SJCRH30 (cell line): ENCODE results near the gene BCAT1. TPM values are rescaled to one million over a fixed set of nuclear protein-coding genes. Genes with fewer than 3 reads are reported as not detected.
"Not testable (repeated sequence)": the region's sequence is repeated elsewhere in the genome, so short reads cannot be mapped to it uniquely, and the experiment has no call there.

Experiments used
- DNase-seq, 2 experiments: peaks; one replicate each; pipeline ENCODE4 v3.0.0-alpha.2; 2015 to 2020
- H3K27ac ChIP-seq: fragments of 250-450 bp; sonication (Bioruptor Pico); 2 replicates; pipeline ENCODE4 v1.5.1; 2020; ENCODE audit warnings: mild to moderate bottlenecking, moderate library complexity
- H3K27me3 ChIP-seq: fragments of 250-450 bp; sonication (Bioruptor Pico); 2 replicates; pipeline ENCODE4 v1.5.1; 2020; ENCODE audit warnings: mild to moderate bottlenecking, moderate library complexity
- H3K36me3 ChIP-seq: fragments of 250-450 bp; sonication (Bioruptor Pico); 2 replicates; pipeline ENCODE4 v1.5.1; 2020; ENCODE audit warnings: mild to moderate bottlenecking, moderate library complexity
- H3K4me1 ChIP-seq: fragments of 250-450 bp; sonication (Bioruptor Pico); 2 replicates; pipeline ENCODE4 v1.5.1; 2020; ENCODE audit warnings: mild to moderate bottlenecking, moderate library complexity
- H3K4me3 ChIP-seq: fragments of 250-450 bp; sonication (Bioruptor Pico); 2 replicates; pipeline ENCODE4 v1.5.1; 2020; ENCODE audit warnings: mild to moderate bottlenecking, moderate library complexity
- H3K9me3 ChIP-seq: fragments of 250-450 bp; sonication (Bioruptor Pico); replicated peaks from 2 replicates; pipeline ENCODE4 v1.5.1; 2020; ENCODE audit warnings: mild to moderate bottlenecking, moderate library complexity
- total RNA-seq: library from RNA; depleted of rRNA; stranded (reverse); fragments of >200 nt; shearing (Covaris generic); gene quantifications from 2 replicates; pipeline ENCODE4 v1.2.3, GENCODE V29; 2014

Gene BCAT1
- total RNA-seq, 1 experiment from 2014 or later = 239 TPM

DNA sequence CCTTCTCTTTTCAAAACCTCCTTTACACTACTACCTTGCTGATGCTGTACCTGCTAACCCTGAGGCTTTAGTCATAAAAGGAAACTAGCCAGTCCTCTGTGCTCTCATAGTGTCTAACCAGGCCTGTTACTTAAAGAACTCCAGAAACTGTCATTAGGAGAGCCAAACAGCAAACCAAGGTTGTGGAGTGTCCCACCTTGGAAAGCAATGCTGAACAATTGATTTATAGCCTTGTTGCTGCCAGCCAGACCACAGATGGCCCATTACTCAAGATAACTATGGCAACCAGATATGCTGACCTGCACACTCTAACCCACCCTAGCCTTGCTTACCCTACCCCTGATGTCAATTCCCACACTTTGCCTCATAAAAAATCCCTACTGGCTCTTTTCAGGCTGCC lies 26.5 kb upstream of the BCAT1 start:
- no peaks in the 10 kb centered on the region for H3K27me3 ChIP-seq
- no peaks in the 10 kb centered on the region for H3K9me3 ChIP-seq
- no peak for DNase-seq
- H3K4me1 ChIP-seq = no peaks in the 10 kb centered on the region
- no peaks in the 10 kb centered on the region for H3K36me3 ChIP-seq
- no peak overlapping the region for H3K27ac ChIP-seq
- H3K4me3 ChIP-seq = no peak overlapping the region

DNA sequence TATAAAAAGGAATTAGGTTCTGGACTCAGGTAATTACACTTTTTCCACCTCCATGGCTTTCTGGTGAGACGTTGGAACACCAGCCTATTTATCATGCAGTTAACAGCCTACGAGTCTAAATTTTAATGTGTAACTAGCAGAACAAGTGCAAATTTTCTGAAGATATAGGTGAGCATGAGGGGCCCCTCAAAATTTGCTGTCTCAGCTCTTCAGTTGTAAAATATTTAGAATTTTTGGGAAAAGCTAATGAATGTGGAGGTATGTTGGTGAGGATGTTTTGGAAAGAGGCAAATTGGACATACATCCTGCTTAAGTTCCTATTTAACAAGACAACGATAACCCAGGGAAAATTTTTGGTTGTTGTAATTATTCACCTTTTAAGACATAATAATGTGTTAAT lies 25.3 kb upstream of the BCAT1 start:
- no peaks in the 10 kb centered on the region for H3K9me3 ChIP-seq
- no peaks in the 10 kb centered on the region for H3K27me3 ChIP-seq
- no peak overlapping the region for H3K27ac ChIP-seq
- no peak for DNase-seq
- no peaks in the 10 kb centered on the region for H3K36me3 ChIP-seq
- H3K4me1 ChIP-seq = no peaks in the 10 kb centered on the region
- H3K4me3 ChIP-seq = no peak overlapping the region

DNA sequence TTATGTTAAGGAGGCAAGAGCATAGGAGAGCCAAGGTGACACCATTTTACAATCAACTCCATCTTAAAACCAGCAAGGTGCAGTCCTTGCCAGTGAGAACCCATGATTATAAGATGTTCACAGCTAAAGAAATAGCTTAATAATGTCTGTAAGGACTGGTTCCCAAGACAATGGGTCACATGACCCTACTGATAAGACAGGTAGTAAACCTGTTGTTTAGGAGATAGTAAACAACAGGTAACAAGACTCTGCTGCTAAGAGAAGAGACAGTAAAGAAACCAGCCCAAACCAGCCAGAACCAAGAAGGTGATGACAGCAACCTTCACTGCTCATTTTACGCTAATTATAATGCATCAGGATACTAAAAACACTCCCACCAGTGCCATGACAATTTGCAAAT lies 23.2 kb upstream of the BCAT1 start:
- Histone ChIP-seq H3K4me1 (no peaks in the 10 kb centered on the region), H3K9me3 (no peaks in the 10 kb centered on the region), H3K36me3 (no peaks in the 10 kb centered on the region), H3K27ac (no peak overlapping the region), H3K27me3 (no peaks in the 10 kb centered on the region), H3K4me3 (no peak overlapping the region)
- DNase-seq = no peak

DNA sequence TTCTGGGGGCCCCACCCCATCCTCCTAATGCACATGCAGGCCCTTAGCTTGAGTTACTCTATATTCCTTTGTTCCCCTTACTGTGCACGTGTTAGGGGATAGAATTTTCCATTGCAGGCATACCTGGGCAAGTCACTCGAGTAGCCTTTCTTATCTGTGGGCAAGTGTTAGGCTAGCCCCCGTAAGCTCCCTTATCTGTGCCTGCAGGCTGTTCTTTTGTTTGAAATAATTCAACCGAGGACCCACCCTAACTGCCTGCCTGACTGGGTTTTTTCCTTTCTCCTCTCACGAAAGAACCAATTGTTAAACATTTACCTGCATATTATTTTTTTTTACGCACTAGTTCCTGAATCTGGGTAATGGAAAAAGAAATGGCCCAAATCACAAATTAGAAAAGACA lies 21.3 kb upstream of the BCAT1 start:
- no peak for DNase-seq
- H3K36me3 ChIP-seq = no peaks in the 10 kb centered on the region
- H3K4me3 ChIP-seq = no peak overlapping the region
- no peak overlapping the region for H3K27ac ChIP-seq
- no peaks in the 10 kb centered on the region for H3K4me1 ChIP-seq
- H3K9me3 ChIP-seq = no peaks in the 10 kb centered on the region
- no peaks in the 10 kb centered on the region for H3K27me3 ChIP-seq

DNA sequence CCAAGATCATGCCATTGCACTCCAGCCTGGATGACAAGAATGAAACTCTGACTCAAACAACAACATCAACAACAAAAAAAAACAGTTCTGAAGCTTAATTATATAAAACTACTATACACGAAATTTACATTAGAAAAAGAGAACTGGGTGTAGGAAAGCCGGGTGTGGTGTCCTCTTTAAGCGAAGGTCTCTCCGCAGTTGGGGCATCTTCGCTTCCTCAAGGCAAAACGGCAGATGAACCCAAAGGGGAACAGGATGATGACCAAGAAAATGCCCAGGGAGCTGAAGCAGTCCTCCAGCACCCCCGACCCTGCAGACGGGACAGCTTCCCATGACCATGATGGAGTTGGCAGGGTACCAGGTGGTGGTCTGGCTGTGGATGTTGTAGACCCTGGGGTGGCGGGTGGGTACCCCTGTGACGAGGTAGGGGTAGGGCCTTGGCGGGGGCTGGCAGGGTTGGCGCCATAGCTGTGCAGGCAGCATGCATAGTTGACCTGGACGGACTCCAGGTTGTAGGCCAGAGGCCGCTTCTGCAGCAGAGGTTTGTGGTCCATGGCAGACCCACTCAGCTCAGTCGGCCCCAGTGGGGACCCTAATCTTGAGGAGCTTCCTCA lies 18.2 kb upstream of the BCAT1 start:
- Histone ChIP-seq H3K36me3 (no peaks in the 10 kb centered on the region), H3K4me1 (no peaks in the 10 kb centered on the region), H3K27me3 (no peaks in the 10 kb centered on the region), H3K27ac (no peak overlapping the region), H3K9me3 (peaks cover 5% of the 10 kb centered on the region; the same call in 1 of the 2 replicates), H3K4me3 (no peak overlapping the region)
- no peak for DNase-seq

DNA sequence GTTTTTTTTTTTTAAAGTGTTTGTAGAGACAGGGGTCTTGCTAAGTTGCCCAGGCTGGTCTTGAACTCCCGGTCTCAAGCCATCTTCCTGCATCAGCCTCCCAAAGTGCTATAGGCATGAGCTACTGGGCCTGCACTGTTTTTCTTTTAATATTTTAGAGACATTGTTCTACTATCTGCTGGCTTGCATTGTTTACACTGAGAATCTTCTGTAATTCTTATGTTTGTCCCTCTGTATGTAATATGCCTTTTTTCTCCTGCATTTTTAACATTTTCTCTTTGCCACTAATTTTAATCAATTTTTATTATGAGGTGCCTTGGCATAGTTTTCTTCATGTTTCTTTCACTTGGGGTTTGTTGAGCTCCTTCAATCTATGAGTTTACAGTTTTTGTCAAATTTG lies 15.4 kb upstream of the BCAT1 start:
- DNase-seq = no peak
- H3K4me1 ChIP-seq = no peaks in the 10 kb centered on the region
- peaks cover 5% of the 10 kb centered on the region; the same call in 1 of the 2 replicates for H3K9me3 ChIP-seq
- no peaks in the 10 kb centered on the region for H3K27me3 ChIP-seq
- no peaks in the 10 kb centered on the region for H3K36me3 ChIP-seq
- H3K27ac ChIP-seq = no peak overlapping the region
- no peak overlapping the region for H3K4me3 ChIP-seq

DNA sequence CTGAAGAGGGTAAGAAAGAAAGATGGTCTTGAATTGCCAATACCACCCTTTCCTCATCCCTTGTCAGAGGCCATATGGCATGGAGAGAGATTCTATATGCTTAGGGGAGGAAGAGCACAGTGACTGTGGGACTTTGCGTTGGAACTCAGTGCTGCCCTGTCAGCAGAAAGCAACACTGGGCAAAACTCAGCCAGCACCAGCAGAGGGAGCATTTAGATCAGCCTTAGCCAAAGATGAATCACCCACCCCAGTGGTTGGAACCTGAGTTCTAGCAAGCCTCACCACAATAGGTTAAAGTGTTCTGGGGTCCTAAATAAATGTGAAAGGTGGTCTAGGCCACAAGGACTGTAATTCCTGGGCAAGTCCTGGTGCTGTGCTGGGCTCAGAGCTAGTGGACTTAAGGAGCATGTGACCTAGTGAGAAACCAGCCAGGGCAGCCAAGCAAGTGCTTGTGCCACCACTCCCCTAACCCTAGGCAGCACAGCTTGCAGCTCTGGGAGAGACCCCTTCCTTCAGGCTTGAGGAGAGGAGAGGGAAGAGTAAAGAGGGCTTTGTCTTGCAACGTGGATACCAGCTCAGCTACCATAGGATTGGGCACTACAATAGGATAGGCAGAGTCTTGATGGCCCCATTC lies 11.4 kb upstream of the BCAT1 start:
- peak; percentile 55 to 72 for DNase-seq
- Histone ChIP-seq H3K9me3 (peaks cover 5% of the 10 kb centered on the region; the same call in 1 of the 2 replicates), H3K4me3 (no peak overlapping the region), H3K36me3 (no peaks in the 10 kb centered on the region), H3K27ac (no peak overlapping the region), H3K4me1 (no peaks in the 10 kb centered on the region), H3K27me3 (no peaks in the 10 kb centered on the region)

DNA sequence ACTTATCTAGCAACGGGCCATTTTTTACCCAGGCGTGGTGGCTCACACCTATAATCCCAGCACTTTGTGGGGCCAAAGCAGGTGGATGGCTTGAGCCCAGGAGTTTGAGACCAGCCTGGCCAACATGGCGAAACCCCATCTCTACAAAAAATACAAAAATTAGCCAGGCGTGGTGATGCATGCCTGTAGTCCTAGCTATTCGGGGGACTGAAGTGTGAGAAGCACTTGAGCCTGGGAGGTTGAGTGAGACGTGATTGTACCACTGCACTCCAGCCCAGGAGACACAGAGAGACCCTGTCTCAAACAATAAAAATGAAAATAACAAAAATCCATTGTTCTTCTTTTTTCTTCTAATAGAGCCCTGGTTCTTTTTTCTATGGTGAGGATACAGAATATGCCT lies 7.5 kb upstream of the BCAT1 start:
- H3K27me3 ChIP-seq, H3K9me3 ChIP-seq, H3K4me3 ChIP-seq, H3K27ac ChIP-seq, H3K36me3 ChIP-seq, DNase-seq: not testable (repeated sequence)
- peaks cover 16% of the 10 kb centered on the region; the same call in 1 of the 2 replicates for H3K4me1 ChIP-seq

DNA sequence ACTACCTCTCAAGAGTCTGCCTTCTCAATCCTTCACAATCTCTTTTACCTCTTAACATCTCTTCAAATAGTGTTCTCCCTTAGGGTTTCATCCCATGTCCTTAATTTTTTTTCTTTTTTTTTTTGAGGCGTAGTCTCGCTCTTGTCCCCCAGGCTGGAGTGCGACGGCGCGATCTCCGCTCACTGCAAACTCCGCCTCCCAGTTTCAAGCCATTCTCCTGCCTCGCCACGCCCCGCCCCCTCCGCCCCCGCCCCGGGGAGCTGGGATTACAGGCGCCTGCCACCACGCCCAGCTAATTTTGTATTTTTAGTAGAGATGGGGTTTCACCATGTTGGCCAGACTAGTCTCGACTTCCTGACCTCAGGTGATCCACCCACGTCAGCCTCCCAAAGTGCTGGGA lies 7.0 kb upstream of the BCAT1 start:
- DNase-seq = no peak
- Histone ChIP-seq H3K27ac (no peak overlapping the region), H3K36me3 (no peaks in the 10 kb centered on the region), H3K9me3 (no peaks in the 10 kb centered on the region), H3K27me3 (no peaks in the 10 kb centered on the region), H3K4me3 (no peak overlapping the region), H3K4me1 (peaks cover 16% of the 10 kb centered on the region; the same call in 1 of the 2 replicates)

DNA sequence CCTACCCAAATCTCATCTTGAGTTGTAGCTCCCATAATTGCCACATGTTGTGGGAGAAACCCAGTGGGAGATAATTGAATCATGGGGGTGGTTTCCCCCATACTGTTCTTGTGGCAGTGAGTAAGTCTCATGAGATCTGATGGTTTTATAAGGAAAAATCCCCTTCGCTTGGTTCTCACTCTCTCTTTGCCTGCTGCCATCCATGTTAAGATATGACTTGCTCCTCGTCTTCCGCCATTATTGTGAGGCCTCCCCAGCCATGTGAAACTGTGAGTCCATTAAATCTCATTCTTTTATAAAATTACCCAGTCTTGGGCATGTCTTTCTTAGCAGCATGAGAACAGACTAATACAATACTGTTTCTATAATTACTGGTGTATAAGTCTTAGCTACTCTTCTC lies 6.5 kb upstream of the BCAT1 start:
- DNase-seq = no peak
- H3K4me3 ChIP-seq = no peak overlapping the region
- no peak overlapping the region for H3K27ac ChIP-seq
- H3K36me3 ChIP-seq = no peaks in the 10 kb centered on the region
- H3K27me3 ChIP-seq = no peaks in the 10 kb centered on the region
- H3K9me3 ChIP-seq = no peaks in the 10 kb centered on the region
- H3K4me1 ChIP-seq = peaks cover 16% of the 10 kb centered on the region; the same call in 1 of the 2 replicates

DNA sequence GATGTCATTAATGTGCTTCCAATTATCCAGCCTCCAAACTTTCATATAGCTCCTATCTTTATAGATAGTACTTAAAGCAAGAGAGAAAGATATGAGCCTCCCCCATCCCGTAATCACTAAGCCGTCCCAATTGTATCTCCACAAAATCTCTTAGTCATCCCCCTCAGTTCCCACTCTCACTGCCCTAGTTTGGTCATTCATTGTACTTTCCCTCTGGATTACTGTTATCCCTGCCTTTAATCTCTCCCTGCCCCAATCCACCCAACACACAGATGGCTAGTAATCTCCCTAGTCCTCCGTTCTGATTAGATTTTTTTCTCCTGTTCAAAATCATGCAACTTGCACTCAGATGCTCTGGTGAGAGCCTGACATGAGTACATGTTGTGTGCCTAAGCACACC lies 5.4 kb upstream of the BCAT1 start:
- Histone ChIP-seq H3K4me3 (no peak overlapping the region), H3K27me3 (no peaks in the 10 kb centered on the region), H3K36me3 (no peaks in the 10 kb centered on the region), H3K27ac (peak overlapping the region; percentile 70), H3K9me3 (no peaks in the 10 kb centered on the region), H3K4me1 (peaks cover 20% of the 10 kb centered on the region)
- no peak for DNase-seq

DNA sequence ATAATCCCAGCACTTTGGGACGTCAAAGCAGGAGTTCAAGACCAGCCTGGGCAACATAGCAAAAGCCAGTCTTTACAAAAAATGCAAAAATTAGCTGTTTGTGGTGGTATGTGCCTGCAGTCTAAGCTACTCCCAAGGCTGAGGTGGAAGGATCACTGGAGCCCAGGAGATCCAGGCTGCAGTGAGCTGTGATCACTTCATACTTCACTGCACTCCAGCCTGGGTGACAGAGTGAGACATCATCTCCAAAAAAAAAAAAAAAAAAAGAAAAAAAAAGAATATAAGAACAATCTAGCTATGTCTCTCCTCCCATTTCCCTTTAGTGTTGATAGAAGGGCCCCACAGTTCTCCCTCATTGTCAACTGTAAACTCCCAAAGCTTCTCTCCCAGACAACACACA lies 3.5 kb upstream of the BCAT1 start:
- no peaks in the 10 kb centered on the region for H3K27me3 ChIP-seq
- no peak for DNase-seq
- H3K4me3 ChIP-seq = no peak overlapping the region
- H3K9me3 ChIP-seq = no peaks in the 10 kb centered on the region
- peak overlapping the region; percentile 70 for H3K27ac ChIP-seq
- H3K4me1 ChIP-seq = peaks cover 20% of the 10 kb centered on the region
- peaks cover 4% of the 10 kb centered on the region; the same call in 1 of the 2 replicates for H3K36me3 ChIP-seq

DNA sequence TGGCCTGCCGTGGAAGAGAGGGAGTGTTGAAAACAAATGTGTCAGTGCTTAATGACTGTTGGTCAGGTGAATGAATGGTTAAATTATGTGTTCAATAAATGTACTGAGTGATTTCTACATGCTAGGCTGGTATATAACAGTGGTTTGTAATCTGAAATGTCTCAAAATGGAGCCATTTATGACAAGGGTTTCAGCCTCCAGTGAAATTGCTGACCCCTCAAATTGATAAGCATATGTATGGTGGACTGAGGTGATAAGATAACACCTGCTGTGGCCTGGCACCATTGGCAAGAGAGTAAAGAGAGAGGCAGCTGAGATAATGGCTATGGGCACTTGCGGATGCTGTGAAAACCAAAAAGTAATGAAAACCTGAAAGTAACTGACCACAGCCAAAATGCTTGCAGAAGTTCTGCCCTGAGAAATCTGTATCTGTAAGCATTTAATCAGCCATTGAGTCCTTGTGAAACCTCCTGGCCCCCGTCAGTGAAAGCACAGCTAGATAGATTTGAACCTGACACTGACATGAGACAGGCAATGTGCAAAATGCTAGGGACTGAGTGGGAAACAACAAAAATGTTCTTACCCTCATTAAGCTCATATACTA lies 1.4 kb upstream of the BCAT1 start:
- no peaks in the 10 kb centered on the region for H3K27me3 ChIP-seq
- H3K4me1 ChIP-seq = peaks cover 30% of the 10 kb centered on the region
- H3K27ac ChIP-seq = peak overlapping the region; percentile 94
- no peak overlapping the region for H3K4me3 ChIP-seq
- H3K9me3 ChIP-seq = no peaks in the 10 kb centered on the region
- DNase-seq = peak in 1 of 2 experiments; percentile 59
- H3K36me3 ChIP-seq = peaks cover 13% of the 10 kb centered on the region

DNA sequence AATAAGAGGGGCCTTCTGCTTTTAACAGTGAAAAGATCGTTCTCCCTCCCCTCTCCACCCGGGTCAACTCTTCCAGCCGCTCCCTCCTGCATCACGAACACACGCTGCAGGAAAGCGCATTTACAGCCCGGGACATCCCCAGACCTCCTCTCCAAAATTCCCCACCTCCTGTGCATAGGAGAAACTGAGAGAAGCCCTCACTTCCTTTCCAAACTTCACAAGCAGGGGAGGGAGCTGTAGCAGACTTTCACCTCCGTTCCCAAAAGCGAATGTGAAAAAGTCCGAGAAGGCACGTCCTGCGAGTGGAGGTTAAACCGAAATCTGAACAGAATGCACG lies 513 bp downstream of the BCAT1 start:
- peak; percentile 69 to 75 for DNase-seq
- Histone ChIP-seq H3K4me1 (peaks cover 34% of the 10 kb centered on the region), H3K27me3 (no peaks in the 10 kb centered on the region), H3K36me3 (peaks cover 18% of the 10 kb centered on the region), H3K9me3 (no peaks in the 10 kb centered on the region), H3K27ac (peak overlapping the region; percentile 94), H3K4me3 (peak overlapping the region; percentile 87)

DNA sequence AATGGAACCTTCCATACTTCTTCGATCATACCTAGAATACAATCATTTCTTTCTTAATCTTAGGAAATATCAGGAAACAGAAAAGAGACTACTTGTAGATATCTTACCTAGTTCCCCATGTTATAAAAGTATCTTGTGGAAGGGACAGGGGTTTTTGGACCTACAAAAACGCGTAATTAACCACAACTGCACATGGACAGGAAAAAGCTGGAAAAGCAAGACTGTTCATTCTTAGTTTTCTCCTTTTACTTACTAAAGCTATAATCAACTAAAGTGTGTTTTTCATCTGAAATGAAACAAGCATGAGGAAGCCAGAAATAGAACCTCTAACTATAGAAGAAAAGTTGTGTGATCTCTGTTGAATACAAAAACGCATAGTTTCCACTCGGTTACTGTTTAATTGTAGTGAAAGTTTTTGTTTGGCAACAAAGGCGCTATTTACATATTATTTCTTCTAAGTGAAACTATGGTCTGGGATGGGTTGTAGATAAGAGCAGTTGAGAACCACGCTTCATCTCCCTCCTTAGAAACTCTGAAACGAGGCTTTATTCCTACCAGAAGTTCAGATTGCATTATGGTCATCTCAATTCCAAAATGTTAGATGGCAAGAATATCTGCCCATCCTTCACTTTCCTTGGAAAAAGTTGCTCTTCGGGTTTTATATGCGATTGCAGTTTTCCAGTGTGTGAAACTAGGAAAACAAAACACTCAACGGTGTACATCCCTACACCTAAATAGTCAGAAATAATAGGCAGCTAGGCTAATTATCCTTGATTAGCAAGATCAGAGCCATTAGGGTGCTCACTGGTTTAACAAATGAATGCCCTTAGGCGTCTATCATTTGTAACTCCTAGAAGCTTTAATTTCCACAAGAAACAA lies 1.1 kb downstream of the BCAT1 start:
- Histone ChIP-seq H3K27ac (peak overlapping the region; percentile 94), H3K36me3 (peaks cover 21% of the 10 kb centered on the region), H3K4me3 (peak overlapping the region; percentile 87), H3K4me1 (peaks cover 32% of the 10 kb centered on the region), H3K9me3 (no peaks in the 10 kb centered on the region), H3K27me3 (no peaks in the 10 kb centered on the region)
- peak in 1 of 2 experiments; percentile 41 for DNase-seq
